ENCODE results near the gene MEF2C.

GRCh38 chr5:88669371-88670050, 213.5 kb downstream of the MEF2C start:
- TF ChIP-seq CTCF (IDR thresholded peaks at IDR 0.05) (no peak), POLR2A (IDR thresholded peaks at IDR 0.05) (no peak)
